PC-9 (cell line): ENCODE results near the gene SPINK4. TPM values are rescaled to one million over a fixed set of nuclear protein-coding genes. Genes with fewer than 3 reads are reported as not detected.

ENCODE experiments used
- BruUV-seq: library from RNA; stranded (reverse); fragments of 400-500 nt; replicated peaks from 2 replicates; lab custom pipeline; 2021; lab: Mats Ljungman, UMichigan
- CTCF ChIA-PET: fragments of 300-600 bp; sonication (Branson Sonifier 250); formaldehyde crosslinking; loops from one replicate; lab custom pipeline; 2022; ENCODE audit warnings: antibody characterized with exemption; lab: Charles Lee
- POLR2A ChIA-PET: fragments of 300-600 bp; sonication (Branson Sonifier 250); formaldehyde crosslinking; loops from one replicate; lab custom pipeline; 2022; ENCODE audit warnings: antibody characterized with exemption; ENCODE audit not compliant: unreplicated experiment; lab: Charles Lee
- DNase-seq, 2 experiments: peaks; one replicate each; pipeline versions ENCODE4 v3.0.0 to v3.0.0-alpha.2; 2015 to 2022; ENCODE audit warnings: mixed read lengths in 1 of 2
- H2AFZ ChIP-seq: fragments of 200-600 bp; sonication (generic); 2 replicates; pipeline ENCODE4 v1.8.1; 2017; ENCODE audit warnings: antibody characterized with exemption
- H3F3A ChIP-seq: fragments of 200-600 bp; sonication (generic); 2 replicates; pipeline ENCODE4 v1.8.1; 2017; ENCODE audit warnings: antibody characterized with exemption, mild to moderate bottlenecking, low read depth; ENCODE audit not compliant: insufficient read depth
- H3K27ac ChIP-seq: fragments of 200-600 bp; sonication (generic); 2 replicates; pipeline ENCODE4 v1.6.1; 2016; ENCODE audit warnings: mixed run types
- H3K27me3 ChIP-seq: fragments of 200-600 bp; sonication (generic); 2 replicates; pipeline ENCODE4 v1.6.1; 2016; ENCODE audit warnings: low read depth, mixed run types; ENCODE audit not compliant: insufficient read depth
- H3K36me3 ChIP-seq: fragments of 200-600 bp; sonication (generic); 2 replicates; pipeline ENCODE4 v1.6.1; 2016; ENCODE audit warnings: low read depth, mixed run types
- H3K4me1 ChIP-seq: fragments of 200-600 bp; sonication (generic); replicated peaks from 2 replicates; pipeline ENCODE4 v1.6.1; 2016; ENCODE audit warnings: mixed run types; ENCODE audit not compliant: insufficient read depth
- H3K4me2 ChIP-seq: fragments of 200-600 bp; sonication (generic); 2 replicates; pipeline ENCODE4 v1.6.1; 2017; ENCODE audit warnings: mixed run types
- H3K4me3 ChIP-seq: fragments of 200-600 bp; sonication (generic); 2 replicates; pipeline ENCODE4 v1.6.1; 2016; ENCODE audit warnings: mixed run types
- H3K79me2 ChIP-seq: fragments of 200-600 bp; sonication (generic); 2 replicates; pipeline ENCODE4 v1.6.1; 2017; ENCODE audit warnings: low read depth, mixed run types
- H3K9me2 ChIP-seq: fragments of 200-600 bp; sonication (generic); 2 replicates; pipeline ENCODE4 v1.8.1; 2017; ENCODE audit warnings: mild to moderate bottlenecking; ENCODE audit not compliant: insufficient read depth
- H3K9me3 ChIP-seq: fragments of 200-600 bp; sonication (generic); 2 replicates; pipeline ENCODE4 v1.8.1; 2016; ENCODE audit warnings: low read depth; ENCODE audit not compliant: insufficient read depth
- H4K20me1 ChIP-seq: fragments of 200-600 bp; sonication (generic); 2 replicates; pipeline ENCODE4 v1.8.1; 2017; ENCODE audit not compliant: insufficient read depth
- EZH2 ChIP-seq: fragments of 200-600 bp; sonication (generic); IDR thresholded peaks from 2 replicates; pipeline ENCODE4 v1.8.0; 2017; ENCODE audit warnings: antibody characterized with exemption, low read depth
- intact Hi-C: fragments of 100-400 bp; cut with micrococcal nuclease; formaldehyde crosslinking; loops from one replicate; pipeline ENCODE4 v1.10.0; 2022; ENCODE audit not compliant: unreplicated experiment
- total RNA-seq: library from RNA; stranded (reverse); gene quantifications from 2 replicates; pipeline ENCODE4 v1.2.3, GENCODE V29; 2021
- TF ChIP-seq, protein P1 (sequence below): fragments of 200-600 bp; sonication (generic); conservative IDR thresholded peaks from 2 replicates; pipeline ENCODE4 v1.6.1; 2017; ENCODE audit warnings: mixed run types, antibody characterized with exemption, mild to moderate bottlenecking, moderate library complexity

The SPINK4 gene
- total RNA-seq, 1 experiment from 2014 or later: not detected

- Histone ChIP-seq H3F3A (no peaks in the 10 kb centered on the region), H4K20me1 (no peaks in the 10 kb centered on the region), H3K79me2 (no peaks in the 10 kb centered on the region), H3K9me2 (no peaks in the 10 kb centered on the region), H3K4me2 (no peak overlapping the region), H3K27me3 (no peaks in the 10 kb centered on the region), H3K36me3 (no peaks in the 10 kb centered on the region), H3K4me1 (no peaks in the 10 kb centered on the region), H3K9me3 (no peaks in the 10 kb centered on the region), H3K4me3 (no peak overlapping the region), H3K27ac (no peak overlapping the region), H2AFZ (no peak overlapping the region)
- BruUV-seq: no TSS peak
- ChIA-PET POLR2A (no interaction called here), CTCF (interaction anchor here (0.8 kb wide), 1 partner anchor 9 kb away, joined by 3 read pairs; no protein-coding TSS in a partner anchor)
- DNase-seq: no peak
- intact Hi-C loops: no loop called here
- TF ChIP-seq EZH2: no peak
Observed at GRCh38 chr9:33196736-33197135, 43.2 kb upstream of the SPINK4 start.

GRCh38 chr9:33197279-33198152 is 42.5 kb upstream of the SPINK4 start:
- no peak overlapping the region for H3K4me3 ChIP-seq
- H4K20me1 ChIP-seq: no peaks in the 10 kb centered on the region
- intact Hi-C loops: no loop called here
- H3K4me1 ChIP-seq: no peaks in the 10 kb centered on the region
- TF ChIP-seq, protein P1, sequence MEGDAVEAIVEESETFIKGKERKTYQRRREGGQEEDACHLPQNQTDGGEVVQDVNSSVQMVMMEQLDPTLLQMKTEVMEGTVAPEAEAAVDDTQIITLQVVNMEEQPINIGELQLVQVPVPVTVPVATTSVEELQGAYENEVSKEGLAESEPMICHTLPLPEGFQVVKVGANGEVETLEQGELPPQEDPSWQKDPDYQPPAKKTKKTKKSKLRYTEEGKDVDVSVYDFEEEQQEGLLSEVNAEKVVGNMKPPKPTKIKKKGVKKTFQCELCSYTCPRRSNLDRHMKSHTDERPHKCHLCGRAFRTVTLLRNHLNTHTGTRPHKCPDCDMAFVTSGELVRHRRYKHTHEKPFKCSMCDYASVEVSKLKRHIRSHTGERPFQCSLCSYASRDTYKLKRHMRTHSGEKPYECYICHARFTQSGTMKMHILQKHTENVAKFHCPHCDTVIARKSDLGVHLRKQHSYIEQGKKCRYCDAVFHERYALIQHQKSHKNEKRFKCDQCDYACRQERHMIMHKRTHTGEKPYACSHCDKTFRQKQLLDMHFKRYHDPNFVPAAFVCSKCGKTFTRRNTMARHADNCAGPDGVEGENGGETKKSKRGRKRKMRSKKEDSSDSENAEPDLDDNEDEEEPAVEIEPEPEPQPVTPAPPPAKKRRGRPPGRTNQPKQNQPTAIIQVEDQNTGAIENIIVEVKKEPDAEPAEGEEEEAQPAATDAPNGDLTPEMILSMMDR: no peak
- no peaks in the 10 kb centered on the region for H3K27me3 ChIP-seq
- no peaks in the 10 kb centered on the region for H3K79me2 ChIP-seq
- POLR2A ChIA-PET: no interaction called here
- no peak overlapping the region for H2AFZ ChIP-seq
- H3K9me2 ChIP-seq: no peaks in the 10 kb centered on the region
- H3K27ac ChIP-seq: no peak overlapping the region
- H3K4me2 ChIP-seq: no peak overlapping the region
- H3F3A ChIP-seq: no peaks in the 10 kb centered on the region
- no peaks in the 10 kb centered on the region for H3K9me3 ChIP-seq
- BruUV-seq: no TSS peak
- CTCF ChIA-PET: interaction anchor here (0.8 kb wide), 1 partner anchor 9 kb away, joined by 3 read pairs; no protein-coding TSS in a partner anchor
- DNase-seq: no peak
- no peaks in the 10 kb centered on the region for H3K36me3 ChIP-seq

GRCh38 chr9:33198165-33198564 is 41.8 kb upstream of the SPINK4 start:
- Histone ChIP-seq H3K9me3 (no peaks in the 10 kb centered on the region), H3K4me2 (no peak overlapping the region), H3F3A (no peaks in the 10 kb centered on the region), H3K27ac (no peak overlapping the region), H3K4me1 (no peaks in the 10 kb centered on the region), H2AFZ (no peak overlapping the region), H3K27me3 (no peaks in the 10 kb centered on the region), H4K20me1 (no peaks in the 10 kb centered on the region), H3K4me3 (no peak overlapping the region), H3K9me2 (no peaks in the 10 kb centered on the region), H3K79me2 (no peaks in the 10 kb centered on the region), H3K36me3 (no peaks in the 10 kb centered on the region)
- POLR2A ChIA-PET: no interaction called here
- CTCF ChIA-PET: no interaction called here
- intact Hi-C loops: no loop called here
- TF ChIP-seq, protein P1: no peak
- TF ChIP-seq EZH2: no peak
- DNase-seq: no peak
- no TSS peak for BruUV-seq
